Hepatocyte (in vitro differentiated cells): Measurements from ENCODE around the gene TPK1. TPM values are rescaled to one million over a fixed set of nuclear protein-coding genes. Genes with fewer than 3 reads are reported as not detected.

Experiments
- DNase-seq: peaks from one replicate; pipeline ENCODE4 v3.0.0-alpha.2; 2016; ENCODE audit warnings: low spot score
- H2AFZ ChIP-seq: fragments of 200-600 bp; sonication (generic); 2 replicates; pipeline ENCODE4 v1.6.0; 2016; ENCODE audit warnings: antibody characterized with exemption, mild to moderate bottlenecking
- H3K27ac ChIP-seq: fragments of 200-600 bp; sonication (generic); 2 replicates; pipeline ENCODE4 v1.5.1; 2016; ENCODE audit warnings: mild to moderate bottlenecking
- H3K27me3 ChIP-seq: fragments of 200-600 bp; sonication (generic); 2 replicates; pipeline ENCODE4 v1.6.1; 2016
- H3K36me3 ChIP-seq: fragments of 200-600 bp; sonication (generic); replicated peaks from 2 replicates; pipeline ENCODE4 v1.5.1; 2016; ENCODE audit warnings: low read depth; ENCODE audit not compliant: insufficient read depth
- H3K4me1 ChIP-seq: fragments of 200-600 bp; sonication (generic); 2 replicates; pipeline ENCODE4 v1.5.1; 2016; ENCODE audit warnings: mild to moderate bottlenecking, moderate library complexity; ENCODE audit not compliant: insufficient read depth
- H3K4me2 ChIP-seq: fragments of 200-600 bp; sonication (generic); 2 replicates; pipeline ENCODE4 v1.6.0; 2016
- H3K4me3 ChIP-seq: fragments of 200-600 bp; sonication (generic); 2 replicates; pipeline ENCODE4 v1.5.1; 2016; ENCODE audit warnings: mild to moderate bottlenecking
- H3K79me2 ChIP-seq: fragments of 200-600 bp; sonication (generic); 2 replicates; pipeline ENCODE4 v1.6.0; 2017; ENCODE audit warnings: mild to moderate bottlenecking
- H3K9me2 ChIP-seq: fragments of 200-600 bp; sonication (generic); replicated peaks from 2 replicates; pipeline ENCODE4 v1.6.0; 2017; ENCODE audit warnings: mild to moderate bottlenecking; ENCODE audit not compliant: insufficient read depth
- H3K9me3 ChIP-seq: fragments of 200-600 bp; sonication (generic); 2 replicates; pipeline ENCODE4 v1.5.1; 2016; ENCODE audit warnings: low read depth, mild to moderate bottlenecking
- H4K20me1 ChIP-seq: fragments of 200-600 bp; sonication (generic); 2 replicates; pipeline ENCODE4 v1.6.0; 2016; ENCODE audit warnings: mild to moderate bottlenecking; ENCODE audit not compliant: insufficient read depth, poor library complexity, severe bottlenecking
- EZH2 ChIP-seq: fragments of 200-600 bp; sonication (generic); IDR thresholded peaks from 2 replicates; pipeline ENCODE4 v1.6.1; 2016; ENCODE audit warnings: antibody characterized with exemption, mild to moderate bottlenecking, borderline replicate concordance
- EZH2phosphoT487 ChIP-seq: fragments of 200-600 bp; sonication (generic); IDR thresholded peaks from one replicate; pipeline ENCODE4 v1.6.1; 2018; ENCODE audit warnings: antibody characterized with exemption, mild to moderate bottlenecking, low read depth, moderate library complexity; ENCODE audit not compliant: unreplicated experiment, severe bottlenecking
- WGBS: methylation state at CpG from one replicate; pipeline ENCODE4 v1.1.6; 2016; ENCODE audit warnings: low lambda C conversion rate; ENCODE audit errors: missing lambda C conversion rate; 5-methylcytosine and 5-hydroxymethylcytosine counted together
- polyA plus RNA-seq: library from polyadenylated mRNA; unstranded; fragments of >200 nt; fragmentation: Nextera tagmentation; extraction: Ambion mirVana; gene quantifications from 2 replicates; pipeline ENCODE4 v1.2.1, GENCODE V29; 2016
- total RNA-seq: library from RNA; depleted of rRNA; stranded (reverse); fragments of >200 nt; gene quantifications from 2 replicates; pipeline ENCODE4 v1.2.3, GENCODE V29; 2014
- TF ChIP-seq, protein P1 (sequence below): fragments of 200-600 bp; sonication (generic); IDR thresholded peaks from 2 replicates; pipeline ENCODE4 v1.5.1; 2016; ENCODE audit warnings: antibody characterized with exemption, mild to moderate bottlenecking; ENCODE audit not compliant: poor library complexity

The TPK1 gene
- total and polyA plus RNA-seq, 2 experiments from 2014 or later = 8.7 to 9.7 TPM

DNA sequence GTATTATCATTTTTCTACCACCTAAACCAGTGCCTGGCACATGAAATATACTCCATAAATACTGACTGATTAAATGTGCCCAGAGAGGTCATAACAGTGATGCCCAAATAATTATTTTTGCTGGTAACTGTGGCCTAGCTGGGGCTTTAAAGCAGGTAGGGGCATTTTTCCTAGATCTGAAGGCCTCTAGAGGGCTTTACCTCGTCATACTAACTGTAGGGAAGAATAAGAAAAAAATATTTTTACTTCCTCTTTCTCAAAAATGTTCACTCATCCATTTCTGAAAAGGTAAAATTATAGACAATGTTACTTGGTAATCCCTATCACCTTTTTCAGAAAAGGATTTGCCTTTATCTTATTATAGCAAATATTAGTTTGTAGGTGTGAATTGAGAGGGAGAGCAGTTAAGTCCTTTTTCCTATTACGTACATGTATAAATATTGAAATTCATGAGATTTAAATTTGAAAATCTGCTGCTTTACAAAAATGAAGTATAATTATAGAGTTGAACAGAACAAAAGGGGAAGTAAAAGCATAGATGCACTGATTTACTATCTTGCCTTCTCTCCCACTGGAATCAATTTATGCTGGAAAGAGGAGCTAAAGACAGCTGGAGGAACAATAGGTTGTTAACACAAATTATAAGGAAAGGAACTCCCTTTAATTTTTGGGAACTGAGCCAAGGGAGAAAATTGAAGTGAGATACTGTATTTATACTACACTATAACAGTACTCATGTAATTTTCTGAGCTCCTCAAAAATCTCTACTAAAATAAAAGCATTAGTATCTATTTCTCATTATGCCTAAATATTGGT lies 360.8 kb downstream of the TPK1 start:
- Histone ChIP-seq H3K36me3 (no peaks in the 10 kb centered on the region), H3K27ac (no peak overlapping the region), H2AFZ (no peak overlapping the region), H3K9me2 (no peaks in the 10 kb centered on the region), H3K27me3 (no peaks in the 10 kb centered on the region), H3K4me1 (no peaks in the 10 kb centered on the region), H3K9me3 (no peaks in the 10 kb centered on the region), H3K4me2 (no peak overlapping the region), H3K79me2 (no peaks in the 10 kb centered on the region), H3K4me3 (no peak overlapping the region), H4K20me1 (no peaks in the 10 kb centered on the region)
- whole genome bisulfite sequencing = 86% methylated on average over 2 of the region's 2 CpGs
- DNase-seq = no peak
- TF ChIP-seq EZH2phosphoT487 = no peak
- no peak for TF ChIP-seq EZH2
- TF ChIP-seq, protein P1, sequence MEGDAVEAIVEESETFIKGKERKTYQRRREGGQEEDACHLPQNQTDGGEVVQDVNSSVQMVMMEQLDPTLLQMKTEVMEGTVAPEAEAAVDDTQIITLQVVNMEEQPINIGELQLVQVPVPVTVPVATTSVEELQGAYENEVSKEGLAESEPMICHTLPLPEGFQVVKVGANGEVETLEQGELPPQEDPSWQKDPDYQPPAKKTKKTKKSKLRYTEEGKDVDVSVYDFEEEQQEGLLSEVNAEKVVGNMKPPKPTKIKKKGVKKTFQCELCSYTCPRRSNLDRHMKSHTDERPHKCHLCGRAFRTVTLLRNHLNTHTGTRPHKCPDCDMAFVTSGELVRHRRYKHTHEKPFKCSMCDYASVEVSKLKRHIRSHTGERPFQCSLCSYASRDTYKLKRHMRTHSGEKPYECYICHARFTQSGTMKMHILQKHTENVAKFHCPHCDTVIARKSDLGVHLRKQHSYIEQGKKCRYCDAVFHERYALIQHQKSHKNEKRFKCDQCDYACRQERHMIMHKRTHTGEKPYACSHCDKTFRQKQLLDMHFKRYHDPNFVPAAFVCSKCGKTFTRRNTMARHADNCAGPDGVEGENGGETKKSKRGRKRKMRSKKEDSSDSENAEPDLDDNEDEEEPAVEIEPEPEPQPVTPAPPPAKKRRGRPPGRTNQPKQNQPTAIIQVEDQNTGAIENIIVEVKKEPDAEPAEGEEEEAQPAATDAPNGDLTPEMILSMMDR = no peak

- Histone ChIP-seq H3K27ac (no peak overlapping the region), H4K20me1 (no peaks in the 10 kb centered on the region), H2AFZ (no peak overlapping the region), H3K4me3 (no peak overlapping the region), H3K4me1 (no peaks in the 10 kb centered on the region), H3K9me2 (no peaks in the 10 kb centered on the region), H3K4me2 (no peak overlapping the region), H3K36me3 (no peaks in the 10 kb centered on the region), H3K79me2 (no peaks in the 10 kb centered on the region), H3K27me3 (no peaks in the 10 kb centered on the region), H3K9me3 (no peaks in the 10 kb centered on the region)
- no peak for DNase-seq
- TF ChIP-seq, protein P1 = no peak
- TF ChIP-seq EZH2 (no peak), EZH2phosphoT487 (no peak)
- 96% methylated on average over 1 of the region's 1 CpG for WGBS
Observed at GRCh38 chr7:144474363-144474762, 361.5 kb downstream of the TPK1 start.

DNA sequence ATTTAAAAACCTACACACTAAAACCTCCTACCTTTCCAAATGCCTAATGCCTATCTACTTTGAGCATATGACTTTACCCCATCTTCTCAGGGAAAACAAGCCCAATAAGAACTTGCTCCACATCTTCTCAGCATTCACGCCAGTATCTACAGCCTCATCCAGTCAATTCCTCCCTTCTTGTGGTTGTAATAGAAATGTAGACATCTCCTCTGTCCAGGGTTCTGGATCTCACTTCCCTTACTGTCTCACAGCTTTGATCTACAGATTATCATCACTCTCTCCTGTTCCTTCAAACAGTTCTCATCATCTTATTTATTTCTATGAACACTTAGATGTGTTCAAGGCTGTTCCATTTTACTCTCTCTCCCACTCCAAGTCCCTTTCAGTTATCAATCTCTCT lies 361.9 kb downstream of the TPK1 start:
- Histone ChIP-seq H3K27me3 (no peaks in the 10 kb centered on the region), H3K4me1 (no peaks in the 10 kb centered on the region), H3K36me3 (no peaks in the 10 kb centered on the region), H4K20me1 (no peaks in the 10 kb centered on the region), H3K4me2 (no peak overlapping the region), H3K4me3 (no peak overlapping the region), H3K79me2 (no peaks in the 10 kb centered on the region), H3K9me2 (no peaks in the 10 kb centered on the region), H3K9me3 (no peaks in the 10 kb centered on the region), H3K27ac (no peak overlapping the region), H2AFZ (no peak overlapping the region)
- WGBS = 100% methylated on average over 1 of the region's 1 CpG
- no peak for TF ChIP-seq EZH2phosphoT487
- TF ChIP-seq, protein P1 = no peak
- TF ChIP-seq EZH2 = no peak
- no peak for DNase-seq
